GM18861 (cell line): ENCODE data around the gene GAL3ST3.
"Not testable (repeated sequence)": the region's sequence is repeated elsewhere in the genome, so short reads cannot be mapped to it uniquely, and the experiment has no call there.

Experiments used
- ATAC-seq: cut with Tn5 transposase; IDR thresholded peaks from one replicate; pipeline ENCODE4 v1.9.1; 2021; ENCODE audit not compliant: unreplicated experiment

Gene GAL3ST3, protein sequence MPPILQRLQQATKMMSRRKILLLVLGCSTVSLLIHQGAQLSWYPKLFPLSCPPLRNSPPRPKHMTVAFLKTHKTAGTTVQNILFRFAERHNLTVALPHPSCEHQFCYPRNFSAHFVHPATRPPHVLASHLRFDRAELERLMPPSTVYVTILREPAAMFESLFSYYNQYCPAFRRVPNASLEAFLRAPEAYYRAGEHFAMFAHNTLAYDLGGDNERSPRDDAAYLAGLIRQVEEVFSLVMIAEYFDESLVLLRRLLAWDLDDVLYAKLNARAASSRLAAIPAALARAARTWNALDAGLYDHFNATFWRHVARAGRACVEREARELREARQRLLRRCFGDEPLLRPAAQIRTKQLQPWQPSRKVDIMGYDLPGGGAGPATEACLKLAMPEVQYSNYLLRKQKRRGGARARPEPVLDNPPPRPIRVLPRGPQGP

DNA sequence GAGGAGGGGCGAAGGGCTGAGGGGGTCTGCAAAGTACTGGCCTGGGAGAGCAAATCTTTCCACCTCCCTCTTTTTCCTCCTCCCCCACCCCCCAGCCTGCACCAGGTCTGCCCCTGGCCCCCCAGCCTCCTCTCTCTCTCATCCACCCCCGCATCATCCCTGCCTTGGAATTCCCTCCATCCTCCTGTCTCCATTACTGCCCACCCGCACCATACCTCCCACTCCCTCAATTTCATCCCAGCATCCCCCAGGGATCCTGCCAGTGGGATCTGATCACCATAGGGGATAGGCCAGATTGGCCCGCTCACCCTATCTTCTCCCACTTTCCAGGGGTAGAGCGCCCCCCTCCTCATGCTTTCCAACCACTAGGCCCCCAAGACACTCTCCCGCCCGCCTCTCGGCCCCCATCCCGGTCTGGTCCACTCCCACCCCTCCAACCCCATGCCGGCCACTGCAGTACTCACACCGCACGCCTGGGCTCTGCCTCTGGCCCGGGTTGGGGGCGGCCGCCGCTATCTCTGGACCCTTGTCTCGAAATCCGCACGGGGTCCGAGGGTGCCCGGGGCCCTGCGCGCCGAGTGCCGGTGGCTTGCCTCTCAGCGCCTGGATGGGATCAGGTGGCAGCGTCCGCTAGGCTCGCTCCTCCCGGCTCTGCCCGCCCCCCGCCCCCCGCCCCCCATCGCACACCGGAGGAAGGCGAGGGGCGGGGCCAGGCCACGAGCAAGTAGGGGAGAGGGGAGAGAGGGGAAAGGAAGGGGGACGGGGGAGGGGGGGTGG, at the start of gene GAL3ST3:
Gene GAL3ST3 (minus strand): TSS at position 615 of the 777 bp plus-strand sequence. CDS start 3,746 bp downstream, outside the sequence.
- no peak for ATAC-seq

DNA sequence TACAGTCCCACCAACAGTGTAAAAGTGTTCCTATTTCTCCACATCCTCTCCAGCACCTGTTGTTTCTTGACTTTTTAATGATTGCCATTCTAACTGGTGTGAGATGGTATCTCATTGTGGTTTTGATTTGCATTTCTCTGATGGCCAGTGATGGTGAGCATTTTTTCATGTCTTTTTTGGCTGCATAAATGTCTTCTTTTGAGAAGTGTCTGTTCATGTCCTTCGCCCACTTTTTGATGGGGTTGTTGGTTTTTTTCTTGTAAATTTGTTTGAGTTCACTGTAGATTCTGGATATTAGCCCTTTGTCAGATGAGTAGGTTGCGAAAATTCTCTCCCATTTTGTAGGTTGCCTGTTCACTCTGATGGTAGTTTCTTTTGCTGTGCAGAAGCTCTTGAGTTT, 43.2 kb upstream of the GAL3ST3 start:
- ATAC-seq = not testable (repeated sequence)

DNA sequence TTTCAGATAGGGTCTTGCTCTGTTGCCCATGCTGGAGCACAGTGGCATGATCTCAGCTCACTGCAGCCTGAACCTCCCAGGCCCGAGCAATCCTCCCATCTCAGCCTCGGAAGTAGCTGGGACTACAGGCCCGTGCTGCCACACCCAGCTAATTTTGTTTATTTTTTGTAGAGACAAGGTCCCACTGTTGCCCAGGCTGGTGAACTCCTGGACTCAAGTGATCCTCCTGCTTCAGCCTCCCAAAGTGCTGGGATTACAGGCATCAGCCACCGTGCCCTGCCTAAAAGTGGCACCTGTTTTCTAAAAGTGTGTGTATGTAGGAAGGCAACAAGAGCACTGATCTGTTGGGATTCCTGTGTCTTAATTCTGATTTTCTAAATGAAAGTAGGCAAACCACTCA, 41.3 kb upstream of the GAL3ST3 start:
- no peak for ATAC-seq

DNA sequence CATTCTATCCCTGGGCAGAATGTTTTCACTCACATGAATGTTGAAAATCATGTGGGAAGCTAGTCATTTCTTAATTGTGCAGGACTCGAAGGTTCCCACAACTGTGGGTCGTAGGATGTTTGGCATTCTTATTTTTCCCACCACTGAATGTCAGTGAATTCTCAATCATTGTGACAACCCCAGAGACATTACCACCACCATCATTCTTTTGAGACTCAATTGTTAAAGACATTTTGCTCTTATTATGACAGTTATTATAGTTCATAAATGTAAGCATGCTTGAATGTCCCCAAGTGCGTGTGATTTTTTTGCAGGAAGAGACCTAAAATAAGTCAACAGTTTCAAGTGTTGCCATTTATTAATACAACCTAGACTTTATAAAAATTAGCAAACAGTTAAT, 40.1 kb upstream of the GAL3ST3 start:
- no peak for ATAC-seq

DNA sequence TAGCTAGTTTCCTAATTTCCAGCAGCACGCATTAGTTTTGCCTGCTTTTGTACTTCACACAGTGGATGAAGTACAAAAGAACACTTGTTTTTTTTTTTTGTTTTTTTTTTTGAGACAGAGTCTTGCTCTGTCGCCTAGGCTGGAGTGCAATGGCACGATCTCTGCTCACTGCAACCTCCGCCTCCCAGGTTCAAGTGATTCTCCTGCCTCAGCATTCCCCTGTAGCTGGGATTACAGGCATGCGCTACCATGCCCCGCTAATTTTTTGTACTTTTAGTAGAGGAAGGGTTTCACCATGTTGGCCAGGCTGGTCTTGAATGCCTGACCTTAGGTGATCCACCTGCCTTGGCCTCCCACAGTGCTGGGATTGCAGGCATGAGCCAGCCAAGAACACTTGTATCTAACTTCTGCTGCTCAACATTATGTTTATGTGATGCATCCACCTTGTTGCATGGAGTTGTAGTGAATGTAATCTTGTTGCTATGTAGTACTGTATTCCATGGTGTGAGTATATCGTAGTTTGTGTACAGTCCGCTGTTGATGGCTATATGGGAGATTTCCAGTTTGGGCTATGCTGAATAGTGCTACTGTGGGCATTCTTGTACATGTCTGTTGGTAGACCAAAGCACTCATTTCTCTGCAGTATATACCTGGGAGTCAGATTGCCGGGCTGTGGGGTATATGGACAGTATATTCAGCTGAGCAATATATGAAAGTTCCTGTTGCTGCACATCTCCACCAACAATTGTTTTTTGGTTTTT, 38.4 kb upstream of the GAL3ST3 start:
- ATAC-seq = no peak

DNA sequence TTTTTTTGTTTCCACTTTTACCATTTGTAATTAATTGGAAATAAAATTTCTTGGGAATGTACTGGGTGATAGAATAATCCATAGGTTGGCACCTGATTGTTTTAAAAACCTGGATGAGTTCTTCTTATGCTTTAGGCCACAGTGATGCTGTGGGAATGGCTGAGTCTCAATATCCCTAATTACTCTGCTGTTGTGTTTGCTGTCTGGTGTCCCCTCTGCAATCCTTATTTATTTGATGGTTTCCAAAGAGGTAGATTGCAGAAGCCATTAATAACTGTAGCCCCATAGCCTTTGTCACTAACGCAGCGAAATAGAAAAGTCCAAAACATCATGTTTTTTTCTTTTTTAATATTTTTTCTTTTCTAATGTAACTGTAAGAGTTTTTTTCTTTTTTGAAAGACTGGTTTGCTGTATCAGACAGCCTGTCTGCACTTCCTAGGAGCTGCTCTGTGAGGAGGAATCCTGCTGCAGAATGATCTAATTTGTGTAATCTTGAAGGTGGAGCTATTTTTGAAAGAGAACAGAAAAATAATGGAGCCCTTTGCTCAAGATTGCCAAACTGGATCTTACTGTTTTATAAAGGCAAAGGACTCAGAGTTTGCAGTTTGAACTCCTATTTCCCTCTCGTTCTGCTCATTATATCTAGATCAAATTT, 36.0 kb upstream of the GAL3ST3 start:
- ATAC-seq = no peak

DNA sequence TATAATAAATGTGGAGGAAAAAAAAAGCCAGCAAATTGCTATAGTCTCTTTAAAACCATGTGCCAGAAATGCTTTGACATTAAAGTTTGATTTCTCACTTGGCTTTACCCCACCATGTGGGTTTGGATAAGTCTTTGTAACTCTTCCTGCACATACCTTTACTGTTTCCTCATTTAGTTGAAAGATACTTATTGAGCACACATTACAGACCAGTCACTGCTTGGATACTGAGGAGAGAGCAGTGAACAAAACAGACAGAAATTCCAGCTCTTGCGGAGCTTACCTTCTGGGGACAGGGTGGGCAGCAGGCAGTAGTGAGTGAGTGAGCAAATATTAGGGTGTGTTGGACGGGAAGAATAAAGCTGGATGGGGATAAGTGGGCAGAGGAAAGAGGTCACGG, 34.8 kb upstream of the GAL3ST3 start:
- ATAC-seq = no peak

DNA sequence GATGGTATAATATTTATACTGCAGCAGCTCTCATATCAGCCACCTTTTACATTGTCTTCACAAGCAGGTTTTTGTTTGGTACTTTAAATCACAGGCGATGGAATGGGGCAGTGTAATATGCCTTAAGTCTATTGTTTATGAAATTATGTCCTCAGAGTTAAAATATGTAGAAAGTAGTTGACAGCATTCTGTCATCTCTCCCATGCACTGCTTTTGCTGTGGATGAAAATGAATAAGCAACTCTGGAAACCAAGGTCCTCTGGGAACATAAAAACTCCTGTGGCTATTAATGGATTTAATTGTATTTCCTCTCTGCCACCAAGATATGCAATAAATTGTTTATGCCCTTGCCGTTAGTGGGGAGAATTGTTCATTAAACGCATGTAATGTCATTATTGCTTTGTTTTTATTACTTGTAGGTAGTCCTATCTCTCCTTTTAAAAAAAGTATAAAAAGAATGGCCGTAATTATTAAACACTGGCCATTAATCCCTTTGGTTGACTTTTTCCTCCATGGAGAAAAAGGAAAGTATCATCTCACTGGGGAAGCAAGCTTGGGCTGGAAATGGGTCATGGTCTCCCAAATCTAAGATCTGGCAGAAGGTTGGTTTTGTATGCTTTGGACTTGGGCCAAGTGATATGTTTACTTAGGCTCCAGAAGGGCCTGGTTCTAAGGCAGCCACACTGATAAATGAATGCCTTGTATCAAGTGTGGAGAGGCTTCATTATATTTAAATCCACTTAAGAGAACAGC, 34.2 kb upstream of the GAL3ST3 start:
- no peak for ATAC-seq

DNA sequence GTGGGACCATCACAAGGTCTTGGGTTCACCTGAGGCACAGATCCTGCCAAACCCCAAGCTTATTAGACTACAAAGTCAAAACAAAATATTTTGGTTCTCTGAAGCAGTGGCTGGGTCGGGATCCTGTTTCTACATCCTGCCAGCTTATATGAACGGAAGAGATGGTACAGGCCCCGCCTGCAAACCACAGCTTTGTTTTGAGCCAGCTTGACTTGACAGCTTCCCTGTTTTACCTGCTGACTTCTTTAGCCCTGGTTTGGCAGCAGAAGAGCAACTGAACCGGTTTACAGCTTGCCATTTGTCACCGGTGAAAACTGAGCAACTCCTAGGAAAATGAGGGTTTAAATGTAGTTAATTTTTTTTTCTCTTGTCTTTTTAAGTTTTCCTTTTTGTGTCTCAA, 32.5 kb upstream of the GAL3ST3 start:
- ATAC-seq = peak; percentile 63

DNA sequence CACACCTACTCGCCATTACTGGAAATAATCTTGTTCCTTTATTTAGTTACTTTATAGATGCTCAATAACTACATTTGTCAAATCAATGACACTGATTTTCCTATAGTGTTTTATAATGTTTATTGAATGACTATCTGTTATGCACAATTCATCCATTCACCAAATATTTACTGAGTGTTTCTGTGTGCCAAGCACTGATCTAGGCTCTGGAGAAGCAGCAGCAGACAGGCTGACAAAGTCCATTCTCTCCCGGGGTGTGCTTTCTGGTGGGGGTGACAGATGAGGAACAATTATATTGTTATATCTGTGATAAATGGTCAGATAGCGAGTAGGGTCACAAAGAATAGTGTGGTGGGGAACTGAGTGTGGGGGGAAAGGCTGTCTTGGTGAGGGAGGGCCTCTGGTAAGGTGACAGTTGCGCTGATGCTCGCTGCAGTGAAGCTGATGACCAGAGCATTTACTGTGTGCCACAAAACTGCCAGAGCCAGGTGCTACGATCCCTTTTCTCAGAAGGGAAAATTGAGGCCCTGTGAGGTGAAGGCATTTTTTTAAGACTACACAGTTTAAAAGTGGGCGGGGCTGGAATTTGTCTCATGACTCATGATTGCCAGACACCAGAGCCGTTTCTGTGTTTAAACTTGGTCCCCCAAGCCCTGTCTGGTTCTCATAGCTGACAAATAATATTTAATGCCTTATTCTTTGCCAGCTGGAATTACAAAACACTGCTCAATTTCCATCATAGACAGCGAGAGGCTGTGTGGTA, 31.3 kb upstream of the GAL3ST3 start:
- ATAC-seq = no peak

DNA sequence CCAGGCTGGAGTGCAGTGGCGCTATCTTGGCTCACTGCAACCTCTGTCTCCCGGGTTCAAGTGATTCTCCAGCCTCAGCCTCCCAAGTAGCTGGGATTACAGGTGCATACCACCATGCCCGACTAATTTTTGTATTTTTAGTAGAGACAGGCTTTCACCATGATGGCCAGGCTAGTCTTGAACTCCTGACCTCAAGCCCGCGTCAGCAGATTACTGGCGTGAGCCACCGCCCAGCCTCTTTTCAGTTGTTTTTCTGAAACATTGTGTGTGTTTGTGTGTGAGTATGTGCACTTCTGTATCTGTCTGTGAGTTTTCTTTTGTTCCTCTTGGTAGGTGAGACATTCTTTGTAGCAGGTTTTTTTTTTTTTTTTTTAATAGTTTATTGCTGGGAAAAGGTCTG, 30.0 kb upstream of the GAL3ST3 start:
- not testable (repeated sequence) for ATAC-seq

DNA sequence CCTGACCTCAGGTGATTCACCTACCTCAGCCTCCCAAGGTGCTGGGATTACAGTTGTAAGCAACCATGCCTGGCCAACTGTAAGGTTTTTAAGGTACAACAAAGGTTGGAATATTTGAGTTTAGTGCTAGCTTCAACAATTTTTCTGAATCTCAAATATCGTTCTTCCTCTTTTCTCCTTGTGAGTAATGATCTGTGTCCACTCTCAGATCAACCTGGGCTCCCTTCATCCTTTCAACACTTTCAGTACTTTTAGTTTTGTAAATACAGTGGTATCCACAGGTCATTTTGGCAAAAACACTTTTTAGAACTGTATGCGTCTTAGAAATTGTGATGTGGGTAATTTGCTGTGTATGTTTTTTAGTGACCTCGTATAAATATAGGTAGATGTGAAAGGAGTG, 29.0 kb upstream of the GAL3ST3 start:
- ATAC-seq = no peak

DNA sequence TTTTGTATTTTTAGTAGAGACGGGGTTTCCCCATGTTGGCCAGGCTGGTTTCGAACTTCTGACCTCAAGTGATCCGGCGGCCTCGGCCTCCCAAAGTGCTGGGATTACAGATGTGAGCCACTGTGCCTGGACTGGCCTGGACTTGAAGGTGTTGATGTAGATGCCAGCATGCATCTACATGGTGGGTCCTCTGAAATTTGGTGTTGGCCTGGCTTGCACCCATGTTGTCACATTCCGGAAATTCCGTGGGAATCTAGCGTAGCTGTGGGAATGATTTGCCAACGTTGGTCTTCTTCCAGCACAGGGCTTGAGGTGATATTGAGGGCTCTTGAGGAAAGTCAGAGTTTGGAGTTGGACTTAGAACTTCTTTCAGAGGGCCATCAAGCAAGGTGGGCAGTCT, 27.6 kb upstream of the GAL3ST3 start:
- ATAC-seq = no peak

DNA sequence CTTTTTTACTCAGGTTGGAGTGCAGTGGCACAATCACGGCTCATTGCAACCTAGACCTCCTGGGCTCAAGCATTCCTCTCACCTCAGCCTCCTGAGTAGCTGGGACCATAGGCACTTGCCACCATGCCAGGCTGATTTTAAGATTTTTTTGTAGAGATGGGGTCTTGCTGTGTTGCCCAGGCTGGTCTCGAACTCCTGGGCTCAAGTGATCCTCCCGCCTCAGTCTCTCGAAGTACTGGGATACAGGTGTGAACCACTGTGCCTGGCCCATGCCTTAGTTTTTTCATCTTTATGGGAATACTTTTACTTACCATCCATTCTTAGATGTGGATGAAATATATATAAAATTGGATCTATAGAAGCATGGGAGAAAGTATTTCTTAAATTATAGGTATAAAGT, 26.3 kb upstream of the GAL3ST3 start:
- no peak for ATAC-seq

DNA sequence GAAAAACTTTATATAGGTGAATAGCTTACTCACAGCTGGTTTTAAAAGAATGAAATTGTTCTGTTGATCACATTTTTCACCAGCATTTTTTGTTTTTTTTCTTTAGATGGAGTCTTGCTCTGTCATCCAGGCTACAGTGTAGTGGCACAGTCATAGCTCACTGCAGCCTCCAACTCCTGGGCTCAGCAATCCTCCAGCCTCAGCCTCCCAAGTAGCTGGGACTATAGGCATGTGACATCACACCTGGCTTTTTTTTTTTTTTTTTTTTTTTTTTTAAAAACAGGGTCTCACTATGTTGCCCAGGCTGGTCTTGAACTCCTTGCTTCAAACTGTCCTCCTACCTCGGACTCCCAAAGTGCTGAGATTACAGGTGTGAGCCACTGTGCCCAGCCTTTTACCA, 24.7 kb upstream of the GAL3ST3 start:
- no peak for ATAC-seq

DNA sequence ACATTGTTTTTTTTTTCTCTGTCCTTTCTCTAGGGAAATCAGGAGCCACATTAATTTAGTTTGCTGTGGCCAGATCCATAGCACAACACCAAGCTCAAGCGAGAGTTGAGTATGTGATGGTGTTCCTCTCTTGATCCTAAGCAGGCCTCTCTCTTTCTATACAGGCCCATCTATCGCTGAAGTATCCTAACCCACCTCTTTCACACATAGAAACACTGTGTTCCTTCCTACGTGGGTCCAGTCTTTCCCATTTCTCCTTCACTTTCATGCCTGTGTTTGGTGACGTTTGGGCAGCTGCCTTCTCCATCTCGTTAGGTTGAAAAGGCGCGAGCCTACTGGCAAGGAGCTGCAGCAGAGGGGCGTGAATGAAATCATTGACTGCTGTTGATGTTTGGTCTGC, 23.6 kb upstream of the GAL3ST3 start:
- no peak for ATAC-seq

DNA sequence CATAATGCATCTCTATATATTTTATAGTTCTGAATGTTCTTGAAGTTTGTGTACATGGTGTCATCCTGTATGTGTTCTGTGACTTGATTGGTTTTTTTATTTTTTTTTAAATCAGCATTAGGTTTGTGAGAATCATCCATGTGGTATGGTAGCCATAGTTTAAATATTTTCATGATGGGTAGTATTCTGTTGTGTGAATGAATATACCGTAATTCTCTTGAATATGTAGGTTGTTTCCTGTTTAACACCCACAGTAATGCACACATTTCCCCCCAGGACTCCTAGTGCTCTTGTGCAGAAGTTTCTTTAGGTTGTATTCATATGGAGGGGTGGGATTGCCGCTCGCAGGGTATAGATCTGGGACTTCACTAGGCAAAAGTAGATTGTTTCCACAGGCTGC, 23.1 kb upstream of the GAL3ST3 start:
- no peak for ATAC-seq

DNA sequence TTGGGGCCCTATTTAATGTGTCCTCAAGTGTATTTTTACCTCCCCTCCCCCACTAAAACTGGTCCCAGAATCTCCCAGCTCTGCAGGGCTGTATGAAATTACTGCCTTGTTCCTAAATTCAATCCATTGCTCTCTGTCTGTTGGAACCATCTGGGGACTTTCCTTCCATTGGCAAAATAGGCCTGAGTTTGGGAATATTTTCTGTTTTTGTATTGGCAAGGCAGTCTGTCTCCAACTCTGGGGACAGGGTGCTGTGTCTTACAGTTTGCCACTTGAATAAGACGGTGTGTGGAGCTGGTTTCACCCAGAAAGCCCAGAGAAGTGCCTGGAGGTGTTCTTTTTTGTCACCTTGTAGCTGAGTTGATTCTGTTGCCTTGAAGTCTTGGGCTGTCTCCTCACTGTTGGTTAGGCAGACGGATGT, 22.4 kb upstream of the GAL3ST3 start:
- no peak for ATAC-seq

DNA sequence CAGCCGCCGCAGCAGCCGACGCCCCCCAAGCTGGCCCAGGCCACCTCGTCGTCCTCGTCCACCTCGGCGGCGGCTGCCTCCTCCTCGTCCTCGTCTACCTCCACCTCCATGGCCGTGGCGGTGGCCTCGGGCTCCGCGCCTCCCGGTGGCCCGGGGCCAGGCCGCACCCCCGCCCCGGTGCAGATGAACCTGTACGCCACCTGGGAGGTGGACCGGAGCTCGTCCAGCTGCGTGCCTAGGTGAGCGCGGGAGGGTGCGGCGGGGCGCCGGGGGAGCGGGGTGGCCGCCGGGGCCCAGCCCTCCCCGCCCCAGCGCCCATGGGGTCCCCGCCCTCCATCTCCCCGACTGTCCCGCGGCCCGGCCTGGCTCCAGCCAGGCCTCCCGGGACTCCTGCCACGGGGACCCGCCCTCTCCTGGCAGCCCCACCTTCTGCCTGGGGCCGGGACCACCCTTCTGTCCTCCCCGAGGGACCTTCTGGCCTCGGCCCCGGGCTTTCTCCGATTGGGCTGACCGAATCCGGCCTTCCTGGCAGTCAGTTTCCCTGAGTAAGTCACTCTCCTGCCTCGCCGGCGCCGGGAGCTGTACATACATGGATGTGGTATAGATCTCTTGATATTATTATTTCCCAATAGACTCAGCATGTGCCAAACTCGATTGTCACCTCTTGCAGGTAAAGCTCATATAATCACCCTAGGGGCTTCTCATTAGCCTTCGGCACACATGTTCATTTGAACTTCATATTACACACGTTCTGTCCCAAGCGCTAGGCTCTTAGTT, 21.8 kb upstream of the GAL3ST3 start:
- no peak for ATAC-seq
